ENCODE results near the gene EIF3CL.
"Not testable (repeated sequence)": the region's sequence is repeated elsewhere in the genome, so short reads cannot be mapped to it uniquely, and the experiment has no call there.

The EIF3CL gene

DNA sequence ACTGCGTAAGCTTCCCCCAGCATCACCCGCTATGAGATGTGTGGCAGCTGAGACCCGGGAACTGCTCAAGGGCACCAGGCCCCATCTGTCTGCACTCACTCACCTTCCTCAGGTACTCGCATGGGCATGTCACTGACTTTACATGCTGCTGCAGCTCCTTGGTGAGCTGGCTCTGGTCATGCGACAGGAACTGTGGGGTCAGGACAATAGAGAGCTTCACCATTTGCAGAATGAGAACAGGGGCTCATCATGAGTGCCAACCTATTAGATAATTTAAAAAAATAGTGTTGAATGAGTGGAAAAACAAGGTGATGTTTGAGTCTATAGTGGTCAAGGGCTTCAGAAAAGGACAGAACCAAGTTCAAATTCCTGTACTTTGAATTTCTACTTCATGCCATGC, 41.0 kb downstream of the EIF3CL start:
- not testable (repeated sequence) for DNase-seq (ENCODE audit: low read depth, low spot score)

- not testable (repeated sequence) for DNase-seq (ENCODE audit: low read depth, low spot score)
Observed at GRCh38 chr16:28338230-28338629, 65.4 kb downstream of the EIF3CL start.

DNA sequence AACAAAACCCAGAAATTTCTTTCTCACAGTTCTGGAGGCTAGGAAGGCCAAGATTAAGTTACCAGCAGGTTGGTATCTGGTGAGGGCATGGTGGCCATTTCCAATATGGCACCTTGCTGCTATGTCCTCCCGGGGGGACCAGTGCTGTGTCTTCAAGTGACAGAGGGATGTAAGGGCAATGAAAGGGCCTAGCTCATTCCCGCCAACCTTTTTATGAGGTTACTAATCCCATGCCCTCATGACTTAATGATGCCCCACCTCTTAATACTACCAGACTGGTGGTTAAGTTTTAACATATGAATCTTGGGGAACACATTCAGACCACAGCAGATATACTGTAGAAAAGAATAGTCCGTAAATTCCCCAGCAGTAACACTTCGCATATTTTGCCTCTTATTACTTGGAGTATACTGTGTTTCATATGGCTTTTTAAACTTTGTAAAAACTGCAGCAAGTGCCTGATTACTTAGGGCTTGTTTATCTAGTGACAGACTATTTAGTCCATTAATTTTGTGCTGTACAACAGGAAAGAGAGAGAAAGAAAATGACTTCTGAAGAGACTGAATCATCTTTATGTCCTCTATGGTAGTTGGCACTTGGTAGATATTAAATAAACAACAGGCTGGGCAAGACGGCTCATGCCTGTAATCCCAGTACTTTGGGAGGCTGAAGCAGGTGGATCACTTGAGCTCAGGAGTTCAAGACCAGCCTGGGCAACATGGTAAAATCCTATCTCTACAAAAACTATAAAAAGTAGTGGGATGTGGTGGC, 66.5 kb downstream of the EIF3CL start:
- DNase-seq (ENCODE audit: low read depth, low spot score): not testable (repeated sequence)

DNA sequence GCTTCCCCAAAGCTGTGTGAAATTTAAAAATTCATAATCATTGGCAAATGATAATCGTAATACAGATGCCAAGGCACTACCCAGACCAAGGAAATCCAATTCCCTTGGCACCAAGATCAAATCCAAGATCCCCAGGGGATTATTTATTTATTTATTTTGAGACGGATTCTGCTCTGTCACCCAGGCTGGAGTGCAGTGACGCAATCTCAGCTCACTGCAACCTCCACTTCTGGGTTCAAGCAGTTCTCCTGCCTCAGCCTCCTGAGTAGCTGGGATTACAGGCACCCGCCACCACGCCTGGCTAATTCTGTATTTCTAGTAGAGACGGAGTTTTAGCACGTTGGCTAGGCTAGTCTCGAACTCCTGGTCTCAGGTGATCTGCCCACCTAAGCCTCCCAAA, 68.0 kb downstream of the EIF3CL start:
- not testable (repeated sequence) for DNase-seq (ENCODE audit: low read depth, low spot score)

- not testable (repeated sequence) for DNase-seq (ENCODE audit: low read depth, low spot score)
Observed at GRCh38 chr16:28332632-28333031, 71.0 kb downstream of the EIF3CL start.

- not testable (repeated sequence) for DNase-seq (ENCODE audit: low read depth, low spot score)
Observed at GRCh38 chr16:28330981-28331380, 72.7 kb downstream of the EIF3CL start.

DNA sequence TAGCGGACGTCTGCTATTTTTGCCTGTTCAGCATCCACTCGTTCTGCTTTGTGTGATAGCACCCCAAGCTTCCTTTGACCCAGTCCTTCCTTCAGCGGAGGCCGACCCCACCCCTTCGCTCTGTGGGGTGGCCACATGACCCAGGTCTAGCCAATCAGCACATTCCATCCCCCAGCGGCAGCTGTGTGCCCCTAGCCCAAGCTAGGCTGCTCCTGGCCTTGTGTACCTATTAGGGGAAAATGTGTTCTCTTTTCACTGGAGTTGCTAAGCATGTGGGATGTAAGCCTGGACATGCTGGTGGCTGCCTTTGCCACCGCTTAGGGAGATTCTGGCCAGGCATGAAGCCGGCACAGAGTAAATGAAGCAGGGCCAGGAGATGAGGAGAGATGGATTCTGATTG, 73.4 kb downstream of the EIF3CL start:
- not testable (repeated sequence) for DNase-seq (ENCODE audit: low read depth, low spot score)

Measured in smooth muscle cell of the brain vasculature (primary cell).